DOHH2 (cell line): ENCODE data around the gene SCN2B.

Experiments used
- H3F3A ChIP-seq: fragments of 200-600 bp; sonication (generic), shearing (Covaris generic); 2 replicates; pipeline ENCODE4 v1.6.0; 2016; ENCODE audit warnings: antibody characterized with exemption, mild to moderate bottlenecking; ENCODE audit not compliant: control insufficient read depth, insufficient read depth
- H3K27ac ChIP-seq: fragments of 200-600 bp; sonication (generic); 2 replicates; pipeline ENCODE4 v1.5.1; 2014; ENCODE audit warnings: low read depth, mild to moderate bottlenecking, low read length, moderate library complexity
- H3K27me3 ChIP-seq: fragments of 200-600 bp; sonication (generic); 2 replicates; pipeline ENCODE4 v1.6.1; 2014; ENCODE audit warnings: mild to moderate bottlenecking, low read length, mixed read lengths; ENCODE audit not compliant: control insufficient read depth
- H3K36me3 ChIP-seq: fragments of 200-600 bp; sonication (generic); 2 replicates; pipeline ENCODE4 v1.6.1; 2014; ENCODE audit warnings: mild to moderate bottlenecking, low read length, moderate library complexity, mixed read lengths; ENCODE audit not compliant: control insufficient read depth
- H3K4me1 ChIP-seq: fragments of 200-600 bp; sonication (generic); 2 replicates; pipeline ENCODE4 v1.6.1; 2014; ENCODE audit warnings: mild to moderate bottlenecking, low read length, mixed read lengths; ENCODE audit not compliant: control insufficient read depth
- H3K4me2 ChIP-seq: fragments of 200-600 bp; sonication (generic); 2 replicates; pipeline ENCODE4 v1.6.0; 2014; ENCODE audit warnings: mild to moderate bottlenecking, low read length, moderate library complexity
- H3K4me3 ChIP-seq: fragments of 200-600 bp; sonication (generic); 2 replicates; pipeline ENCODE4 v1.5.1; 2014; ENCODE audit warnings: mild to moderate bottlenecking, low read length, mixed read lengths
- H3K79me2 ChIP-seq: fragments of 200-600 bp; sonication (generic); 2 replicates; pipeline ENCODE4 v1.6.1; 2014; ENCODE audit warnings: mild to moderate bottlenecking, low read length, mixed read lengths; ENCODE audit not compliant: control insufficient read depth
- H3K9me2 ChIP-seq: fragments of 200-600 bp; sonication (generic); replicated peaks from 2 replicates; pipeline ENCODE4 v1.6.1; 2014; ENCODE audit warnings: mild to moderate bottlenecking, low read length, mixed read lengths; ENCODE audit not compliant: control insufficient read depth
- H3K9me3 ChIP-seq: fragments of 200-600 bp; sonication (generic); 2 replicates; pipeline ENCODE4 v1.6.1; 2014; ENCODE audit warnings: antibody characterized with exemption, low read length, mixed read lengths; ENCODE audit not compliant: control insufficient read depth, insufficient read depth
- H4K20me1 ChIP-seq: fragments of 200-600 bp; sonication (generic); 2 replicates; pipeline ENCODE4 v1.6.0; 2014; ENCODE audit warnings: low read depth, mild to moderate bottlenecking, antibody characterized with exemption, low read length, moderate library complexity; ENCODE audit not compliant: control insufficient read depth, insufficient read depth
- EZH2phosphoT487 ChIP-seq: fragments of 200-600 bp; sonication (generic); IDR thresholded peaks from 2 replicates; pipeline ENCODE4 v1.6.1; 2017; ENCODE audit warnings: borderline replicate concordance, mild to moderate bottlenecking, antibody characterized with exemption, low read length, moderate library complexity, mixed read lengths
- TF ChIP-seq, protein P1 (sequence below): fragments of 200-600 bp; sonication (generic); IDR thresholded peaks from one replicate; pipeline ENCODE4 v1.5.1; 2014; ENCODE audit warnings: antibody characterized with exemption, mild to moderate bottlenecking, low read depth, low read length; ENCODE audit not compliant: poor library complexity, severe bottlenecking

Gene SCN2B

DNA sequence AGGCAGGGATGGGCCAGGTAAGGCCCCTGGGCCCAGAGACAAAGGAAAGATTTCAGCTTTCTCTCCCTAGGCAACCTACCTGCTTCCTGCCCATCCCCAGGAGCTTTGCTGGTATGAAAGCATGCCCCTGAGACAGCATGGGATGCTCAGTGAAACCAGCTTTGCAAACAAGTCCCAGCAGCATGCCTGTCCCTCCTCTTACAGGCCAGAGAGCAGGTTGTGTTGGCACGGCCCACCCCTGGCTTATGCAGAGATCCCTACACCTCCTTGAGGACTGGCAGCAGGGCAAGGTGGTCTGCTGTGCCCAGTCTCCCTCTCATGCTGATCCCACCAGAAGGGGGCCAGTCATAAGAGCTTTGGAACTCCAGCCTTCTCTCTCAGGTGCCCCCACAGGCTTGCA lies 26.9 kb downstream of the SCN2B start:
- no peaks in the 10 kb centered on the region for H3K9me2 ChIP-seq
- no peaks in the 10 kb centered on the region for H4K20me1 ChIP-seq
- H3K27ac ChIP-seq: no peak overlapping the region
- TF ChIP-seq, protein P1, sequence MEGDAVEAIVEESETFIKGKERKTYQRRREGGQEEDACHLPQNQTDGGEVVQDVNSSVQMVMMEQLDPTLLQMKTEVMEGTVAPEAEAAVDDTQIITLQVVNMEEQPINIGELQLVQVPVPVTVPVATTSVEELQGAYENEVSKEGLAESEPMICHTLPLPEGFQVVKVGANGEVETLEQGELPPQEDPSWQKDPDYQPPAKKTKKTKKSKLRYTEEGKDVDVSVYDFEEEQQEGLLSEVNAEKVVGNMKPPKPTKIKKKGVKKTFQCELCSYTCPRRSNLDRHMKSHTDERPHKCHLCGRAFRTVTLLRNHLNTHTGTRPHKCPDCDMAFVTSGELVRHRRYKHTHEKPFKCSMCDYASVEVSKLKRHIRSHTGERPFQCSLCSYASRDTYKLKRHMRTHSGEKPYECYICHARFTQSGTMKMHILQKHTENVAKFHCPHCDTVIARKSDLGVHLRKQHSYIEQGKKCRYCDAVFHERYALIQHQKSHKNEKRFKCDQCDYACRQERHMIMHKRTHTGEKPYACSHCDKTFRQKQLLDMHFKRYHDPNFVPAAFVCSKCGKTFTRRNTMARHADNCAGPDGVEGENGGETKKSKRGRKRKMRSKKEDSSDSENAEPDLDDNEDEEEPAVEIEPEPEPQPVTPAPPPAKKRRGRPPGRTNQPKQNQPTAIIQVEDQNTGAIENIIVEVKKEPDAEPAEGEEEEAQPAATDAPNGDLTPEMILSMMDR: no peak
- TF ChIP-seq EZH2phosphoT487: no peak
- H3K36me3 ChIP-seq: no peaks in the 10 kb centered on the region
- H3K4me3 ChIP-seq: no peak overlapping the region
- H3K4me1 ChIP-seq: peaks cover 7% of the 10 kb centered on the region; the same call in 1 of the 2 replicates
- H3F3A ChIP-seq: no peaks in the 10 kb centered on the region
- H3K4me2 ChIP-seq: no peak overlapping the region
- H3K9me3 ChIP-seq: no peaks in the 10 kb centered on the region
- peaks cover 69% of the 10 kb centered on the region for H3K27me3 ChIP-seq
- H3K79me2 ChIP-seq: no peaks in the 10 kb centered on the region

DNA sequence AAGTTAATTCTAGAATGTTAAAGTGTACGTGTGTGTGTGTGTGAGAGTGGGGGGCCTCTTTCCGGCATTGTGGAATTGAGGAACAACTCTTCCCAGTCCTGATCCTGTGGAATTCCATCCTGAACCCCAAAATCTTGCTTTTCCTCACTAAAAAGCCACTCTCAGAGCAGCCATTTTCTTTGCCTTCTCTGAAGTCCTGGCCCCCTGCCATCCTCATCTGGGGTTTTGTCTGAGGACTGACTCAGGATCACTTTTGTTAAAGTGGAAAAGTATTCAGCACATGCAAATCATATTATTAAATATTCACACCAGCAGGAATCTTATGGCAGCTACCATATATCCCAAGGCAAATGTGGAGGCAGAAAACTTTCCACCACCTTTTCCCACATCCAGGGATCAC lies 27.6 kb downstream of the SCN2B start:
- Histone ChIP-seq H3K27me3 (peaks cover 69% of the 10 kb centered on the region), H3K4me2 (no peak overlapping the region), H3F3A (no peaks in the 10 kb centered on the region), H3K9me2 (no peaks in the 10 kb centered on the region), H3K4me3 (no peak overlapping the region), H3K9me3 (no peaks in the 10 kb centered on the region), H3K4me1 (peaks cover 7% of the 10 kb centered on the region; the same call in 1 of the 2 replicates), H3K36me3 (no peaks in the 10 kb centered on the region), H4K20me1 (no peaks in the 10 kb centered on the region), H3K27ac (no peak overlapping the region), H3K79me2 (no peaks in the 10 kb centered on the region)
- TF ChIP-seq, protein P1: no peak
- TF ChIP-seq EZH2phosphoT487: no peak

DNA sequence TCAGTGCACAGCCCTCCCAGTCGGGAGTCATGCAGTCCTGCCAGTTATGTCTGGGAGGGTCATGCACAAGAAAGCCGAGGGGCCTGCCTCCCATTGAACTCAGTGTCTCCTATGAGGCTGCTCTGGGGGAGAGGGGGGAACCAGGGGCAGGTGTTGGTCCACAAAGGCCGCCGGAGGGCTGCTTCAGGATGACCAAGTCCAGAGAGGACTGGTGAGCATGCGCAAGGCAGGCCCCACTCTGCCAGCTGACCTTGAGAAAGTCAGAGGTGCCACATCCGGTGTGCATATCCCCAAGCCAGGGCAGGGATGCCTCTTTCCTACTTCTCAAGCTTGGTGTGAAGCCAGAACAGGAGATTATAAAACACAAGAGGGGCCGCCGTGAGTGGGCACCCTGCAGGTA lies 28.2 kb downstream of the SCN2B start:
- Histone ChIP-seq H3K79me2 (no peaks in the 10 kb centered on the region), H3K9me2 (no peaks in the 10 kb centered on the region), H3K9me3 (no peaks in the 10 kb centered on the region), H3K4me2 (no peak overlapping the region), H3K27me3 (peaks cover 71% of the 10 kb centered on the region), H4K20me1 (no peaks in the 10 kb centered on the region), H3K4me1 (peaks cover 7% of the 10 kb centered on the region; the same call in 1 of the 2 replicates), H3K4me3 (no peak overlapping the region), H3K27ac (no peak overlapping the region), H3K36me3 (no peaks in the 10 kb centered on the region), H3F3A (no peaks in the 10 kb centered on the region)
- TF ChIP-seq EZH2phosphoT487: no peak
- TF ChIP-seq, protein P1: no peak
